NCI-H460 (cell line): ENCODE results near the gene MICAL2. TPM values are rescaled to one million over a fixed set of nuclear protein-coding genes. Genes with fewer than 3 reads are reported as not detected.

Experiments used
- DNase-seq: peaks from one replicate; pipeline ENCODE4 v3.0.0-alpha.2; 2016; ENCODE audit warnings: low read depth; ENCODE audit errors: extremely low read depth
- total RNA-seq: library from RNA; depleted of rRNA; stranded (reverse); fragments of >200 nt; shearing (Covaris generic); gene quantifications from 2 replicates; pipeline ENCODE4 v1.2.3, GENCODE V29; 2014

MICAL2 gene
- total RNA-seq, 1 experiment from 2014 or later = 1.4 TPM

GRCh38 chr11:12239396-12239795, 129.0 kb downstream of the MICAL2 start:
- DNase-seq = no peak

GRCh38 chr11:12239804-12240371, 129.5 kb downstream of the MICAL2 start:
- DNase-seq = no peak

DNA sequence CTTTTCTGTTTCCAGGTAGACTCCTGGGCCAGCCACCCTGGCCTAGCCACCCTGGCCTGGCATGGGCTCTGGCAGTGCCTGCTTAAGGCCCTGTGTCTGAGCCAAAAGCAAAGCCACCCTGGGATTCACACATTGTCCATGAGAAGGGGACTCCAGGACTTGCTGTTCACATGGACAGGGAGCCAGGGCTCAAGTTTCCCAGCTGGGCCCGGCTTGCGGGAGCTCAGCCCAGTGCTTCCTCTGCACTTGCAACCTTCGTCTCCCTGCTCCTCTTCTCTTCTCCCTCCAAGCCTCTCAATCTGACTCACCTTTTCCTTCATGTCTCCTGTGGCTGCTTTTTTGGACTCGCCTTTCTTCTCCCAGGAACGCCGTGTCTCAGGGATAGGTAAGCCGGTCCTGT, 130.3 kb downstream of the MICAL2 start:
- DNase-seq = no peak

- DNase-seq = no peak
These were observed 131.0 kb downstream of the MICAL2 start for GRCh38 chr11:12241401-12241800.

DNA sequence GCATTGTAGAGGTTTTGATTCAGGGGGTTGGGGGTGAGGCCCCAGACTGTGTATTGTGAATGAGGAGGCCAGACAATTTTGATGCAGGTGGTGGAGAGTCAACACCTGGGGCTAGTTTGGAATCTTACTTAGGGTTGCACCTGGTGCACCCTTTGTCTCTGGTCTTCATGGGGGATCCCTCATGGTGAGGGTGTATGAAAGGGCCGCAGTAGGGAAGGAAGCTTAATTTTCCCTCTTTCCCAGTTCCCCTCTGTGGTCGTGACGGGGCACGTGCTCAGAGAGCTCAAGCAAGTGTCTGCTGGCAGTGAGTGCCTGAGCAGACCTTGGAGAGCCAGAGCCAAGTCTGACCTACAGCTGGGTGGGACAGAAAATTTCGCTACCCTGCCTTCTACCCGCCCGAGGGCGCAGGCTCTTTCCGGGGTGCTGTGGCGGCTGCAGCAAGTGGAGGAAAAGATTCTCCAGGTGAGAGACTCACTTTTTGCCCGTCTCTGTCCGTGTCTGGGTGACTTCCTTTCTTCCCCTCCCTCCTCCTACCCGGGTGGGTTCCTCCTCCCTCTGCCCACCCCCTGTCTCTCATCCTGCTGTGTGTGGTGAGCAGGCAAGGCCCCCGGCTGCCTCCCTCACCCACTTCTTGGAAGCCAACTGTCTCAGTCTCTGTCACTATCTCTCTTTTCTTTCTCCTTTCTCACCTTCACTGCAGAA, 131.7 kb downstream of the MICAL2 start:
- DNase-seq = no peak

DNA sequence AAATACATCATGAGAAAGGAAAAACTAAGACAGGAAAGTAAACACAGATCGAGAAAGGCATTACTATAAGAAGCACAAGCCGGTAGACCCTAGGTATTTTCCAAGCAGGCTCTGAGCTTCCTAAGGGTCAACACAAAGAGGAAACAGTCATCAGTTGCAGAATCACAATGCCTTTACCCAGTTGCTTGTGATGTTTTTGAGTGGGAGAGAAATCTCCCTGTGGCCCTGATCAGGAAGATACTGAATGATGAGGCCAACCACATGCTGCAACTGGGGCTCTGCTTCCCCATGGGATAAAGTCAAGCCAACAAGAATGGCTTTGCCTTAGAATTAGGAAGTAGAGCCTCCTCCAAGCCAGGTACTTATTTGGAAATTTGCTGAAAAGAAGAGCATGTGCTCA, 132.6 kb downstream of the MICAL2 start:
- DNase-seq = no peak

GRCh38 chr11:12243486-12243885, 133.1 kb downstream of the MICAL2 start:
- DNase-seq = no peak

- no peak for DNase-seq
These were observed 133.6 kb downstream of the MICAL2 start for GRCh38 chr11:12243911-12244550.

DNA sequence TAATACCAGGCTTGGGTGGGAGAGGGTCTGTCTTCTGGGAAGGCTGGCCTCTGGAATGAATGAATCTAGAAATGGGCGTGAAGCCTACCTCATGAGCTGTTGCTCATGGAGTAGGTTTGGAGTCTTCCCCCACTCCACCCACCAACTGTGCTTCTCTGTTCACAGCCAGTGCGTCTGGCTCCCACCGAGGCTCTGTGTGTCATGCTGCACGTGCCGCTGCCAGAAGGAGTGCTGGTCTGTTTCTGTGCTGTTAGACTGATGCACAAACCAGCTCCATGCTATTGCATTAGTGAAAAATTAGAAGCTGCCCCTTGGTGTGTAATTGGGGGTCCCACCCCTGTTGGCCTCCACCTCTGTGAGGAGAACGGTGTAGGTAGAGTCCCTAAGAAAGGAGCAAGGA, 134.7 kb downstream of the MICAL2 start:
- no peak for DNase-seq

GRCh38 chr11:12245549-12246016, 135.2 kb downstream of the MICAL2 start:
- no peak for DNase-seq

GRCh38 chr11:12246147-12246546, 135.8 kb downstream of the MICAL2 start:
- DNase-seq = no peak

DNA sequence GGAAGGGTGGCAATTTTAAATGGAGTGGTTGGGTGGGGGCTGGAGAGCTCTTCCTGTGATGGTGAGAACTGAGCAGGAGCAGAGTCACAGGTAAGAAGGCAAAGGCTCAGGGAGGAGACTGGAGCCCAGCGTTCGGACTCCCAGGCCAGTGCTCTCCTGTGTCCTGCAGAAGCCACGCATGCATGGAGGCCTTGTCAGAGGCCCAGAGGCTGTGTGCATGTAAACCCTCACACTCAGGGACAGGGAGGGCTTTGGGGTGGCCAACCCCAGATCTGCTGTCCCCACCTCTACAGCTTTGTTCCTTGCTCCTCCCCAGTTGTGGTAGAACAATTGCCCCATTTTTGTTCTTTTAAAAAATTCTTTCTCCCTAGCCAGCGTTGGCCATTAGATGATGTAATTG, 136.6 kb downstream of the MICAL2 start:
- DNase-seq = no peak

DNA sequence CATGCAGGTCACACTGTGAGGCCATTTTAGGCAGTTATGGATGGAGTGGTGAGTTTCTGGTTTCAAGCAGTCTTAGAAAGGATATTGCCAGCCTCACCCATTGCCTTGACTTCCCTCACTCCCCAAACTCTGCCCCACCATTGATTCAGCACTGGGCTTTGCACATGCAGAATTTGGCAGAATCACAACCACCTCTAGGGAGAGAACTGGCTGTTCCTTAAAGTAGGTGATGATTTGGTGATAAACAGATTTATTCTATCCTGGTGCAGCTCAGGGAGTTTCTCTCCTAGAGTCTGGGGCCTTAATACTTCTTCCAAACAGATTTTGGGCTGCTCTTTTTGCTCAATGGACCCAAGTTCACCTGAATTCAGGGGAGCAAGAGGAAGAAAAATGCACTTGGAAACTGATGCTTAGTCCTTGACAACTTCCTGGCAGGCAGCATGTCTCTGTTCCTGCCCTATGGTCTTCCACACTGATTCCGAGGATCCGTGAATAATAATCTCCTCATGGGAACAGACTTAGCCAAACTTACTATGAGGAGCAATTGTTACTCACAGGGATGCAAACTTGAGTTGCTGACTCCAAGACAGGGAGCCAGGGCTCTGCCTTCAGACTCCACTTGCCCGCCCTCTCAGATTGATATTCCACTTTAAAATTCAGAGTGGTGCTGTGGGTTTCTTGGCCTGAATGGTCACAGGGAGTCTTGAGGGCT, 137.3 kb downstream of the MICAL2 start:
- DNase-seq = no peak

DNA sequence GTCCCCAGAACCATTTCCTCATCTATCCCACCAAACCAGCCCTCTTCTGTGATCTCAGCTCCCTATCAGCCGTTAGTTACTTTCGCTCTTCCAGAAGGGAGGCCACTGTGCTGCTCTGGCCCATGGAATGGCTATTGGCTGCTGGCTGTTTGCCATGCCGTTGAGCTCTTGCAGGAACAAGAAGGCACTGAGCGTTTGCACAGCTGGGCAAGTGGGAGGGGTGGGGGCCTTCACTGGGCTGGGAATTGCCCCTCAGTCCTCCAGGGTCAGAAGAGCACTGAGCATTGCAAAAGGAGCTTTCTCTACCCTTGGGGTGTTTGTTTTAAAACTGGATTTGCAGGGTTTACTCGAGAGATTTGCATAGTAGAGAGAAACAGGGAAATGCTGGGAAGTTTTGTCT, 137.9 kb downstream of the MICAL2 start:
- DNase-seq = no peak

DNA sequence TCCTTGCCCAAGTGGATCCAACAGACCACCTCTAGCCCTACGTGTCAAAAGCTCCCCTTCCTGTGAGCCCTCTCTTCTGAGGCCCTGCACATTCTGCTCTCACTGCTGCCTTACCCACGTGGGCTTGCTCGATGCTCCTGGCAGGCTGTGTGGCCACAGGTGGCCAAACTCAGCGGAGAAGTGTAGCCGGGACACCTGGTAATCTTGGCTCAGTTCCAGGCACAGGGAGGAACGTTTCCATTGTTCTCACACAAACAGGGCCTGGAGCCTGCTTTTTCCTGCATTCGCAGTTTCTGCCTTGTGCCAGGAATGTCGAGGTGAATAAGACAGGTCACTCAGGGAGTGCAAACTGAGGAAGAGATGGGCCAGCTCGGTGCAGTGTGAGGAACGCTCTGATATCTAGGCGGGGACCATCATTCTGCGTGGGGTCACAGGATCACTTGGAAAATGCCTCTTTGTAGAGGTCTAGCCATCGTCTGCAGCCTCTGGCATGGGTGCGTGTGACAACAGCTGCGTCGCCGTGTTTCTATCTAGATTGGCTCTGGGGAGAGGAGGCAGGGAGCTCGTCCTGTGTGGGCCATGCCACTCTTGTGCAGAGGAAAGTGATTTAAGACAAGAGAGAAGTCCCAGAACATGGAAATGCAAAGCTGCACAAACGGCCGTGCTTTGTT, 139.3 kb downstream of the MICAL2 start:
- no peak for DNase-seq

DNA sequence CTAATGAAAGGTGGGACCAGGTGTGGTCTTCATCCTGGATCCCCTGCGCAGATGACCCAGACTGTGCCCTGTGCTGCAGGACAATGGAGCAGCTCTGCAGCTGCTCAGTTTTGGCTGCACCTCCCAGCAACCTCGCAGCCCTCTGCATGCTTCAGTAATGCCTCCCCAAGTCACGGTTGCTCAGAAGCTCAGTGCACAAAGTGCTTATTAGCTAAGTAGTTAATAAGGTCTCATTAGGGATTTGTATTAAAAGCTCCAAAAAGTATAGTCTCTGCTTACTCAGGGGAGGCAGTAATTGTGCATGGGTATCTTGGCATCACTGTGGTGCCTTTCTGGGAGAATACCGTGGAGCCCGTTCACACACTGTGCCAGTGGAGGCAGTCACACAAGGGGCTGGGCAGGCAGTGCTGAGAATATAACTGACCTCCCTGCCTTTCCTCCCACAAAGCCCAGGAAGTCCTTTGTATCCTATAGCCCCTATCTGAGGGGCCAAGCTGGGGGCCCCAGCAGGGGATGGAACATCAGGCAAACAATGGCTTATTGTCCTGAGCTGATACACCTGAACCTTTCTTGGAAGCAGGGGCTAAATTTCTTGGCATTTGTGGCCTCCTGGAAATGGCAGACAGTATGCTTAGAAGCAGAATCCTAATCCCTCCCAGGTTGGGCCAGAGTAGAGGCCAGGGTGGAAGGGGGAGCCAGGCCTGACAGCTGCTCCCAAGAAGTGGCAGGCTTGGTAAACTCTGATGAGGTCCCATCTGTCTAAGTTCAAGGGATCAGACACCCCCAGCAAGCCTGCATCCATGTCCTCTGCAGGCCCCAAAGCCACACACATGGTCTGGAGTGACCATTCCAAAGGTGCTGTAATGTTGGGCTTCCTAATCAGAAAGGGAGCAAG, 141.5 kb downstream of the MICAL2 start:
- no peak for DNase-seq

GRCh38 chr11:12253843-12254281, 143.5 kb downstream of the MICAL2 start:
- no peak for DNase-seq

- DNase-seq = no peak
These were observed 148.1 kb downstream of the MICAL2 start for GRCh38 chr11:12258451-12258850.

GRCh38 chr11:12259956-12260355, 149.6 kb downstream of the MICAL2 start:
- no peak for DNase-seq
